CD4-positive, alpha-beta T cell treated with Interleukin-6 for 4 hours (primary cell): ENCODE results near the gene AMZ1.

ENCODE experiments used
- DNase-seq: peaks from one replicate; pipeline ENCODE4 v3.0.0-alpha.2; 2020; ENCODE audit warnings: mixed read lengths

Gene AMZ1

GRCh38 chr7:2757361-2757903 lies 69.4 kb downstream of the AMZ1 start:
- DNase-seq = no peak

- peak; percentile 55 for DNase-seq
These were observed 70.1 kb downstream of the AMZ1 start for GRCh38 chr7:2757904-2758672.

GRCh38 chr7:2758673-2759616 lies 70.9 kb downstream of the AMZ1 start:
- no peak for DNase-seq

GRCh38 chr7:2759736-2760097 lies 71.7 kb downstream of the AMZ1 start:
- no peak for DNase-seq

- no peak for DNase-seq
These were observed 72.3 kb downstream of the AMZ1 start for GRCh38 chr7:2760098-2760889.

- DNase-seq = no peak
These were observed 73.2 kb downstream of the AMZ1 start for GRCh38 chr7:2761131-2761624.

GRCh38 chr7:2761801-2762497 lies 73.9 kb downstream of the AMZ1 start:
- no peak for DNase-seq

- no peak for DNase-seq
These were observed 75.6 kb downstream of the AMZ1 start for GRCh38 chr7:2763597-2763996.

- DNase-seq = no peak
These were observed 76.6 kb downstream of the AMZ1 start for GRCh38 chr7:2764621-2765020.
